ENCODE data around the gene GAK.

GAK gene

DNA sequence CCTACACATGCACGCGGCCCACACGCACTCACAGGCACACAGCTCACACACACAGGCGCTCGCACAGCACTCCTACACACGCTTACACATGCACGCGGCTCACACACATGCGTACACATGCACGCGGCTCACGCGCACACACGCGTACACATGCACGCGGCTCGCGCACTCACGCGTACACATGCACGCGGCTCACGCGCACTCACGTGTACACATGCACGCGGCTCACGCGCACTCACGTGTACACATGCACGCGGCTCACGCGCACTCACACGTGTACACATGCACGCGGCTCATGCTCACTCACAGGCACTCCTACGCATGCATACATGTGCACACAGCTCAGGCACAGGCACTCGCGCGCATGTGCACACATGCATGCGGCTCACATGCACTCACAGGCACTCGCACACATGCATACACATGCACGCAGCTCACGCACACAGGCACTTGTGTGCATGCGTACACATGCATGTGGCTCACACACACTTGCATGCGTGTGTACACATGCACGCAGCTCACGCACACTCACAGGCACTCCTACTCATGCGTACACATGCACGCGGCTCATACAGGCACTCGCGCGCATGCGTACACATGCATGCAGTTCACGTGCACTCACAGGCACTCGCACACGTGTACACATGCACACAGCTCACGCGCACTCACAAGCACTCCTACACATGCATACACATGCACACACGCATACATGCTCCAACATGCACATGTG, 44.9 kb downstream of the GAK start:
- no peak for DNase-seq

DNA sequence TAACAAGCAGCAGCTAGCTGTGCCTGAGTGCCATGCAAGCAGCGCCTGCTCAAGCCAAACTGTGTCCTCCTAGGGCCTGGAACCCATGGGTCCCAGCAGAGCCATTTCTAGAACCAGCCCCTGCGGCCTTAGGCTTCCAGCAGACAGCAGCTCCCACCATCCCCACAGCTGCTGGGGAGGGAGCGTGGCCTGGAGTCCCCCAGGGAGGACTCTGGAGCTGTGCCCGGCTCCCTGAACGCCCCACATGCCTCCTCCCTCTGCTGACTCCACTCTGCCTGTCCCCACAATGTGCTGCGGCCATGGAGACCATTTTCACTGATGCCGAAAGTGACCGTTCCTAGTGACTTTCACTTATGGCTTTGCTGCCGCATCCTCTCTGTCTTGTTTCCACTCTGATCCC, 45.9 kb downstream of the GAK start:
- no peak for DNase-seq

DNA sequence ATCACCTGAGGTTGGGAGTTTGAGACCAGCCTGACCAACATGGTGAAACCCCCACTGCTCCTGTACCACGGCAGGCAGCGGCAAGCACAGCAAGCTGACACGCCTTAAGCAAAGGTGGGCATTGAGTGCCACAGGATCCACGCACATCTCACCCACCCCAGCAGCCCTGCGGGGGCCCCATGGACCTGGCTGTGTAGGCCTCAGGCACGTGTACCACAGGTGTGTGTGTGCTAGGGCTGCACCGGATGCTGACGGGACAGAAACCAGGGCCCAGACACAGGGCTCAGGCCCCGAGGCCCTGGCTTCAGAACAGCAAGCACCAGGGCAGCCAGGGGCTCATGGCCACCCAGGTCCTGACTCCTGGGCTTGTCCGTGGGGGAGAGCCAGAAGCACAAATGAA, 46.8 kb downstream of the GAK start:
- DNase-seq = no peak

DNA sequence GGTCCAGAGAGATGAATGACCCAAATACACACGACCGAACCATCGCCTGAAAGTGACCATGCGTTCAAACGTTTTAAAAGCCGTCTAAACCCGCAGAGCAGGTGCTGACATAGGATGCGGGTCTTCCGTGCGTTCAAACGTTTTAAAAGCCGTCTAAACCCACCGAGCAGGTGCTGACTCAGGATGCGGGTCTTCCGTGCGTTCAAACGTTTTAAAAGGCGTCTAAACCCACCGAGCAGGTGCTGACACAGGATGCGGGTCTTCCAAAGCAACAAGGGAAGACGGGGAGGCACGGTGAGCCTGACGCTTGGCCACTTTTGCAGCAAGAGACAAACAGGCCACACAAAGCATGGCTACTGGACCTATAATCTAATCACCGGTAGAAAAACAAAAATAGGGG, 47.2 kb downstream of the GAK start:
- DNase-seq = no peak

DNA sequence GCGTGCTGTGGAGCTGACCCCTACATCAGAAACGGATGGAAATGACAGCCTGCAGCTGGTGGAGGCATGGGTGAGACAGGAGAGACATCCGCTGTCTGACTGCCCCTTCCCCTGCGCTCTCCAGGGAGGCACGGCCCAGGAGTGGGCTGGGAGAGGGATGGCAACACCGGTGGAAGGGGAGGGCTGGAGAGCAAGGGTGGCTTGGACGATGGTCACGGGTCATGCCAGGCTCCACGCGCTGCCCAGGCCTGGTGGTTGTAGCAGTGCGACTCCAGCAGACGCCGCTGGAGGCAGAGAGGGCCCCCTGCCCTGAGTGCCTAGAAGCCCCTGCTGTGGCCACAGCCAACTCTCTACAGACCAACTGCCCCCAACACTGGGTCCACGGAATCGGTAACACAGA, 47.9 kb downstream of the GAK start:
- DNase-seq = no peak

DNA sequence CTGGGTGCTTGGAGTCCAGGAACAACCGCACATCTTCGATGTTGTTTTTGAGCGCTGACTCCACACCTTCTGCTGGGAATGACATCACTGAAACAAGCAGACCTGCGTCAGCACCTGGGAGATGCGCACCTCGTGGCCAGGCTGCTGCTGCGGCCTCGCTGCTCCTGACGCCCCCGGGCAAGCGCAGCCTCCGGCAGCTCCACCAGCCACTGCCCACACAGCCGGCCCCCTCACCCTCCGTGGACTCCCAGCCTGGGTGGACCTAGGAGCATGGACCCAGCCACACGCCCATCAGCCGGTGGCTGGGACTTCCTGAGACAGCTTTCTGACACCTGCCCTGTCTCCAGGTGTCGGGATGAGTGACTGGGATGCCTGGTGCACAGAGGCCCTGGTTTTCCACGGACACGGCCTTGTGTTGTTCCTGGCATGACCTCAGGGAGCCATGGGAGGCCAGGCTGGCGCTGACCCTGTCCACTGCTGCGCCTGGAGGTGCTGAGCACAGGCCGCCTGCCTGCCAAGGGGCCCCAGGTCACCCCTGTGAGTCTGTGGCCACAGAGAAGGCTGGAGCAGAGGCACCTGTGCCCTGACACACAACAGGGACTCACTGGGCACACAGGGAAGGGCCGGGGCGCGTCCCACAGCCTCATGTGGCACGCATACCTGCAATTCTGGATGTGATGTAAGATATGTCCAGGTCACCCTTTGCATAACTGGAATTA, 48.6 kb downstream of the GAK start:
- DNase-seq = no peak

DNA sequence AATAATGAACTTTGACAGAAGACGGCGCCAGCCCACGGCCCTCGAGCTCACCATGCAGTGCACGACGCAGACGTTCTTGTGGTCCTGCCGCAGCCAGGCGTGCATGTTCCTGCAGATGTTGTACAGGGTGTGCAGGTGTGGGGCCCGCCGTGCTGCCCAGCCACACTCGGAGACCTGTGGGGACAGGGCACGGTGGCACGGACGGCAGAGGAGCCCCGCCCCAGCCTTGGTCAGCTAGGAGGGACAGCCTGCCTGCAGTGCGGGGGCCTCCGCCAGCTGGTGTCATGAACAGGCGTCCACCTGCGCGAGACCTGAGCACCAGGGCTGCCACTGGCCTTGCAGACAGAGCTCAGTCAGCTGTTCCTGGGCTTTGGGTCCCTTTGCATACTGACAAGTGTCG, 49.5 kb downstream of the GAK start:
- no peak for DNase-seq

DNA sequence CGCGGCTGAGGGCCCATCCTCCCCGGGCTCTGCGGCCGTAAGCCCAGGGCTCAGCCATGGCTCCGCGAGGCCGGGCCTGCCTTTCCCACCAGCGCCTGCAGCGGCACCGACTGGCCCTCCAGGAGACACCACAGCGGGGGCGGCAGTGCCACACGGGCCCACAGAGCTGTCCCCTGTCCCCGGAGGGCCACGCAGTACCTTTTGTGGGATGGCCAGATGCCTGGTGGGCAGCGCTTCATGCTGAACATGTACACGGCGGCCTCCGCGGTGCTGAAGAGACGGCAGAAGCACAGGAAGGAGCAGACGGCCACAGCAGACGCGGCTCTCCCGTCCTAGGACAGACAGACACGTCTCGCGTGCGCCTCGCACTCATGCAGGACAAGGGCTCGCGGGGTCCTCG, 50.4 kb downstream of the GAK start:
- no peak for DNase-seq

DNA sequence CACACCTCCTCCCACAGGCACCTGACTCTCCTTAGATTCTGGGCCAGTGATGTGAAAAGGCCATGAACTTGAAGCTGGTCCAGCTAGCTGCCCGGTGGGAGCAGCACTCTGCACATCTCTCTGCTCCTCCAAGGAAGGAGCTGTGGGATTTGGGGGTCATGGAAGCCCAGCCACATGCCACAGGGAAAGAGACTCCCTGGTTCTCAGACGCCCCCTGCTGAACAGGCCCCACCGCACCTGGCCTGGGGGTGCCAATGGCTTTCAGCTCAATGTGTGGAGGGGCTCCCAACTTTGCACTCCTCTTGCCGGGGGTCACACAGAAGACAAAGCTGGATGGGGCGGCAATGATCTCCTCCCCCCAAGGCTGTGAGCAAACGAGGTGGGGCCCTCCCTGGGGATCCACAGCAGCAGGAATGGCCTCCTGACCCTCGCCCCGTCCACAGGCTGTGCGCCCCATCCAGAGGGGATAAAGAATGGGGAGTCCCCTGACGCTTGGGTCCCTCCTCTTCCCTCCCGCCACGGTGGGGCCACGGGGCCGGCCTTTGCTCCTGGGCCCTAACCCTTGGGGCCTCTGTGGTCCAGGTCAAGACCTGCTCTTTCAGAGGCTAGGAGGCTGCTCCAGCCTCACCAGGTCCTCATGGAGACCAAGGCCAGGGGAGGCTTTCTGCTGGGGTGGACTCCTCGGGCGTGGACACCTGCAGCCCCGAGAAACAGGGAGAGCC, 51.3 kb downstream of the GAK start:
- no peak for DNase-seq

DNA sequence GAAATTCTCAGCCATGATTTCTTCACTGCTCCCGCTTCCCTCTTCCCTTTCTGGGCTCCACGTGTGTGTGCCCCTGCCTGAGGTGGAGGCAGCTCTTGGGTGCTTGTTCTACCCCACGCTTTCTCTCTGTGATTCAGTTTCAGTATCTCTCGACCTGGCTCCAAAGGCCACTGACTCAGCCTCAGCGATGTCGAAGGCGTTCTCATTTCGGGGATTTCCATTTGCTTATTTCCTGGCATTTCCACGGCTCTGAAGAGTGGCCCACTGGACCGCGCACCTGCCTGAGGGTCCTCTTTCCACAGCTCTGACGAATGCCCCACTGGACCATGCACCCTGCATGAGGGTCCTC, 52.4 kb downstream of the GAK start:
- DNase-seq = no peak

DNA sequence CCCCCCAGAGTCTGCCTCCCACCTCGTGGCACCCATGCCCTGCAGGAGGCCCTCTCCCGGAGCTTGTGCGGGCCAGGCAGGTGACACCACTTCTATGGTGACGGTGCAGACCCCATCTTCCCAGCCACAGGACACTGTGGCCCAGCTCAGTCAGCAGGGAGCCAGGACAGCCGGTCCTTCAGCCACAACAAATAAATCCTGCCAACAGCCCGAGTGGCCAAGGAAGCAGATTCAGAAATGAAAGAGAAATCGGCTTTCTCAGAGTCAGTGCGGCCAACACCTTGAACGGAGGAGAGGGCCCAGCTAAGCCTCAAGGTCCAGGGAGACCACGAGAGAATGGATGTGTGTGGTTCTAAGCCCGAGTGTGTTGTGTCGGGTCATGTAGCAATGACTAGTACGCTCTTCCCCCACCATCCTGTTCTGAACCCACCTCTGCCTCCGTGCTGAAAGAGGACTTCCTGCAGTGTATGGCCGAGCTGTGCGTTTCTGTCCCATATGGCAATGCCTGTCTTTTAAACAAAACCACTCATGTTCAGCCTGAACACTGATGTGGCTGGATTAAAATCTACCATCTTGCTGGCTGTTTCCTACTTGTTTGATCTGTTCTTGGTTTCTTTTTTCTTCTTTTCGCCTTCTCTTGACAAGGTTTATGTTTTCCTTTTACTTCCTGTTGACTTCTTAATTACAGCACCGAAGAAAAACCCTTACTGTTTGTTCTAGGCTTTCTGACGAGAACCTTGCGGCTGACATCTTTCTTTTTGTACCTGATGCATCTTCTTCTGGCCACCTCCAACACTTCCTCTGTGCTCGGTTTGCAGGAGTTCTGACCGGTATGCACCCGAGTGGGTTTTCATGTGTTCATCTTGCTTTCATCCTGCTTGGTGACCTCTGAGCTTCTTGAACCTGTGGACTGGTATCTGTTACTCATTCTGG, 53.1 kb downstream of the GAK start:
- no peak for DNase-seq

DNA sequence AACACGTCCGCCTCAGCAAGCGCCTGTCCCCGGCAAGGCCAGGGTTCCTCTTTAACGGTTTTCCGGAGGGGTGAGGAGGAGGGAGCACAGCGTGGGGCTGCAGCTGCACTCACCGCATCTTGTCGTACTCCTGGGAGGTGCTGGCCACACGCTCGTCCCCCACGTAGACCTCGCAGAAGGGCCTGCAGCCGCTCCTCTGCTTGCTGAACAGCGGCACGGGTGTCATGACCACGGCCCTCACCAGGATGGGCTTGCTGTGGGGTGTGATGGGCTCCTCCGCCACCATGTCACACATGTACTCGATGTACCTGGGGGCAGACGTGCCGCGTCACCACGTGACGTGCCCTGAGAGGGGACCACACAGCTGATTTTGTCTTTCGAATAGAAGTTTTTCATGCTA, 54.6 kb downstream of the GAK start:
- no peak for DNase-seq

DNA sequence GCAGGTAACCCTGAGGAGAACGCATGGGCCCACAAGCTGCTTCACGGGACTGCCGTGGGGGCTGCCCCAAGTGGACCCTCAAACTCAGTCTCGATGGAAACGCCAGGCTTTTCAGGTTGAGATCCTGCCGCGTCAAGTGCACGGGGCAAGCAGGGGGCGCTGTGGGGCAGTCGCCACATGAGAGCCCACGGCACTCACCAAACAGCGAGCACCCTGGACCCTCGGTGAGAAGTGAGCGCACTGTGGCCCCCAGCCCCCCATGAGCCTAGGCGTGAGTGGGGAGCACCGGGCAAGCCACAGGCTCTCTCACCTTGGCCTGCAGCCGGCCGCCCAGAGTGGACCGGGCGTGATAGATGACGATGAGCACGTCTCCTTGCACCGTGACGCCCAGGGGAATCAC, 55.3 kb downstream of the GAK start:
- DNase-seq = no peak

DNA sequence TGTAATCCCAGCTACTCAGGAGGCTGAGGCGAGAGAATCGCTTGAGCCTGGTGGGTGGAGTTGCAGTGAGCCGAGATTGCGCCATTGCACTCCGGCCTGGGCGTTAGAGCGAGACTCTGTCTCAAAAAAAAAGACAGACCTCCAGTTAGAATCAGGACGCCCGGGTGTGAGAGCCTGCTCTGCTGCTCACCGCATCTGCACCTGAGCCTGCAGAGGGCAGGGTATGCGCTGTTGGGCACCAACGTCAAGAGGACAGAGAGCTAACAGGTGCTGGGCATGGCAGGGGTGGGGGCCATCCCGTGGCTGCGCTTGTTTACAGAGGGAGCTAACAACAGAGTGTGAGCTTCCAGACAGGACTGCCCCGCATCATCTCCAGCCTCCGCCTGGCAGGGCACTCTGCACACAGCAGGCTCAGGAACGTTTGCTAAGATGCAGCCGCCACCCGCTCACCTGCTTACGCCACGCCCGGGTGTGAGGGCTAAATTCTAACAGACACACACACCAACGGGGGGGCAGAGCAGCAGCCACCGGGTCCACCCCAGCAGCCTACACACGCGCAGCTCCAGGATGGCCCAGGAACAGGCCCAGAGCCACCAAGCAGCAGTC, 56.2 kb downstream of the GAK start:
- no peak for DNase-seq

DNA sequence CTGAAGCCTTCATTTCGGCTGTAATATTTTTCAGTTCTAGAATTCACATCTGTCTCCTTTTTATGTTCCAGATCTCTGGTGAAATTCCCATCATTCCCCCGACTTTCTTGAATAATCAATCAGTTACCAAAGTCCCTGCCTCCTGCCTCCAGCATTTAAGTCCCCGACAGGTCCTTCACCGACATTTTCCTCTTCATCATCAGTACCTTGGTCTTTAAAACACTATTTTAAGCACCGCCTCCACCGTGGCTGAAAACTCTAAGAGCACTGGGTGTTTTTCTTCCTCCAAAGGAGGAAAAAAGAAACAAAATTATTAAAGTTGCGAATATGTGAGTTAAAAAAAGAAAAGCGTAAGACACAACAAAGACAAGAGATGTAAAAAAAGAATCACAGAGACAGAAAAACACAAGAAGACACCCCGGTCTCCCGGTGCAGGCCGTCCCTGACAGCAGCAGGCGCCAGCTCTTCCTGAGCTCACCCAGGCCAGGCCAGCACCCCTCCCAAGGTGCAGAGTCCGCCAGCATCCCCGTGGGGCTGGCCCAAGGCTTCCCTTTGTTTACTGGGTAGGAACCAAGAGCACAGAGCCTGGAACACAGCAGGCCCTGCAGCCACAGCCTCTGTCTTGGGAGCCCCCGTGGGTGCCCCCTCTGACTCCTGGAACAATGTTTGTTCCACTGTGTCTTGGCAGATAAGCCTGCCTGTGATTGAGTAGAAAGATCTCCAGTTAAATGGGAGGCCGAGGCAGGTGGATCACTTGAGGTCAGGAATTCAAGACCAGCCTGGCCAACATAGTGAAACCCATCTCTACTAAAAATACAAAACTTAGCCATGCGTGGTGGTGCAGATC, 56.9 kb downstream of the GAK start:
- DNase-seq = no peak

DNA sequence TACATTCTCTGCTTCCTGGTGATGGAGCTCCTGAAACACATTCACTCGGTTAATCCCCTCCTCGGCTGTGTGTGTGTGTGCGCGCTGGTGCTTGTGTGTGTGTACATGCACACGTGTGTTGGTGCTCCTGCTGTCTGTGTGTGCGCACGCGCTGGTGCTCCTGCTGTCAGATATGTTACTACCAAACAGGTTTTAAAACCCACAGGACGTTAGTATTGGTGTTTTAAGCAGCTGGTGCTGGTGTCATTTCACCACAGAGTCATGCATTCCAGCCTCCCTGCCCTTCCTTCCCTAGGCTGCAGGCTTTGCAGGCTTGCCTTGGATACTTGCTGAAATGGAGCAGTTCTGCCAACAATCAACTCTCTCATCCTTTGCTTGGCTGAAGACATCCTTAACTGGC, 58.1 kb downstream of the GAK start:
- DNase-seq = no peak

DNA sequence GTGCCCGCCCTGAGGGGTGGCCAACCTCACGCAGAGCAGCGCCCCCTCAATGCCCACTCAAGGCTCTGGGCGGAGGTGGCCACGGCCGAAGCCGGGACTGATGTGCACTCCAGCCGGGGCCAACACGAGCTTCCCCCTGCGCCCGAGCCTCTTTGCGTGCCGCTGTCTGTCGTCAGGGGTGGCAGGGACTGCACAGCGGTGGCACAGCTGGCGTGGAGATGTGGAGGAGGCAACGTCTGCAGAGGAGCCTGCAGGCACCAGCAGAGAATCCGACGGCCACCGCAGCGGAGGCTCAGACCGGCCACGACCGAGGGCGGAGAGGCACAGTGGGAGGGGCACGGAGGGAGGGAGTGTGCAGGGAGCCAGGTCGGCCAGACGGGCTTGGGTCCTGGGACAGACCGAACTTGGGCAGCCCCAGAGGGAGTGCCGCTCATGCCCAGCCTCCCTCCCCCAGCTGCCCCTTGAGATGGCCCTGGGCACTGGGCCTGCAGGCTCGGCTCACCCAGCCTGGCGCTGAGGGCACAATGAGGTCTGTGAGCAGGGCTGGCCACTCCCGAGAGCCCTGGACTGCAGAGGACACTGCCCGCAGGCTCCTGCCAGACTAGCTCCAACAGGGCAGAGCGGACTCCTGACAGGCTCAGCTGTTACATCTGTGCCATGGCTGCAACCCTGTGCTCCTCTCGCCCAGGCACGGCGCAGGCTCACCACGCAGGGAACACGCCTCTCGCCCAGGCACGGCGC, 59.7 kb downstream of the GAK start:
- peak in 1 of 2 donors; percentile 26 for DNase-seq

DNA sequence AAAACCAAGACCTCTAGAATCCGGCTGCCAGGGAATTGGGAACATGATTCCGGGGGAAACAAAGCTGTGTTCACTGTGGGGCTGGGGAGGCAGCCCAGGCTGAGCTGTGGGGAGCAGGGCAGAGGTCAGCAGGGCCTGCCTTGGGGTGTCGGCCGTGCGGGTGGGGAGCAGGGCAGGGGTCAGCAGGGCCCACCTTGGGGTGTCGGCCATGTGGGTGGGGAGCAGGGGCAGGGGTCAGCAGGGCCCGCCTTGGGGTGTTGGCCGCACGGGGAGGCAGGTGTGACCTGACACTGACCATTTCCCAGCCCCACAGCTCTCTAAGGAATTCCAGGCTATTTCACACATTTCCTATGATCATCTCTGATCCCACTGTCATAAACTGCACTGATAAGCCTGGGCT, 60.6 kb downstream of the GAK start:
- DNase-seq = no peak

DNA sequence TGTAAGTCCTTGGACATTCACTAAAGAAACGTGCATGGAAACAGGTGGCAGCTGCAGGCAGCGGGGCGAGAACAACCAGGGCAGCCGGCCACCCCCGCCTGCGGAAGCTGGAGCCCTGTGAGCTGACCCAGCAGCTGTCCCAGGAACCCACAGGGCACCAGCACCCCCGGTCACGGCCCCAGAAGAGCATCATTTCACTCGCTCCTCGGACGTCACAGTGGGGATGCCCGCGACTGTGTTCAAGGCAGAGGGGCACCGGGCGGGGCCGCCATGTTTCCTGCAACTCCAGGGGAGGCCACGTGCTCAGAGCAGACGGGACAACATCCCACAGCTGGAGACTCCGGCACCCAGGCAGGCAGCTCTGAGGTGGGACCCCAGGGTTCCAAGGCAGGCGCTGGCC, 61.2 kb downstream of the GAK start:
- DNase-seq = no peak

DNA sequence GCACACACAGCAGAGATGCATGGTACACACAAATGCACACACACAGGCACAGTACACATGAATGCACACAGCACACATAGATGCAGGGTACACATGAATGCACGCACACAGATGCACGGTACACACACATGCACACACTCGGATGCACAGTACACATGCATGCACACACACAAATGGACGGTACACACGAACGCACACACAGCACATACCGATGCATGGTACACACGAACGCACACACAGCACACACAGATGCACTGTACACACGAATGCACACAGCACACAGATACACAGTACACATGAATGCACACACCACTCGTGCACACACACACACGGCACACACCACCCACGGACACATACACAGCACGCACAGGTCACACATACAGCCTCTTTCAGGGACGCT, 62.3 kb downstream of the GAK start:
- no peak for DNase-seq

DNA sequence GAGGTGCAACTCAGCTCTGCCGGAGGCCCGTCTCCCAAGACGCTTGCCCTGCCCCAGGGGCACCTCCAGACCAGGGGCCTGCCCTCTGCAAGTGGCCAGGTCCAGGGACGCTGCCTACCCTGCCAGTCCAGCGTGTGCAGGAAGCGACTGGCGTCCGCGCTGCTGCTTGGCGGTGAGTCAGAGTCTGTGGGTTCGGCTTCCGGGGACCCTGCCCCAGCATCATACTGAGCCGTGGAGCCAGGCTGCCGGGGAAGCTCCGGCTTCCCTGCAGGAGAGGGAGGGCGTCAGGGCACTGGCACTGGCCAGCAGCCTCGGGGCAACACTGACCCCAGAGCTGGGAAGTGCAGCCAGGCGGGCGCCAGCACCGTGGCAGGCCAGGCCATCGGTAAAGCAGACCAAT, 63.7 kb downstream of the GAK start:
- DNase-seq = no peak

Data from hippocampal formation (tissue), 2 donors.